Endodermal cell (in vitro differentiated cells): ENCODE data around the gene ABCD4. TPM values are rescaled to one million over a fixed set of nuclear protein-coding genes. Genes with fewer than 3 reads are reported as not detected.

Experiments
- DNase-seq: peaks from one replicate; pipeline ENCODE4 v3.0.0-alpha.2; 2017
- H3K27ac ChIP-seq: 2 replicates; pipeline ENCODE4 v1.5.1; 2013; ENCODE audit warnings: mild to moderate bottlenecking, low read depth, low read length, moderate library complexity
- H3K27me3 ChIP-seq: 2 replicates; pipeline ENCODE4 v1.6.1; 2013; ENCODE audit warnings: mild to moderate bottlenecking, low read length, moderate library complexity; ENCODE audit not compliant: insufficient read depth, control insufficient read depth, poor library complexity, severe bottlenecking
- H3K36me3 ChIP-seq: 2 replicates; pipeline ENCODE4 v1.7.0; 2013; ENCODE audit warnings: mild to moderate bottlenecking, low read length, moderate library complexity; ENCODE audit not compliant: control insufficient read depth, insufficient read depth
- H3K4me1 ChIP-seq: one replicate; pipeline ENCODE4 v1.7.0; 2013; ENCODE audit warnings: low read length; ENCODE audit not compliant: control insufficient read depth, insufficient read depth
- H3K4me3 ChIP-seq: 2 replicates; pipeline ENCODE4 v1.5.1; 2013; ENCODE audit warnings: mild to moderate bottlenecking, low read length, moderate library complexity
- H3K9ac ChIP-seq: 2 replicates; pipeline ENCODE4 v1.6.1; 2013; ENCODE audit warnings: mild to moderate bottlenecking, low read length, moderate library complexity; ENCODE audit not compliant: poor library complexity, severe bottlenecking; ENCODE audit errors: extremely low read depth
- H3K9me3 ChIP-seq: 2 replicates; pipeline ENCODE4 v1.6.1; 2013; ENCODE audit warnings: mild to moderate bottlenecking, low read length, moderate library complexity; ENCODE audit not compliant: control insufficient read depth
- H3K27ac Mint-ChIP-seq: 2 replicates; pipeline ENCODE4 v1.8.0; 2020; ENCODE audit warnings: mixed read lengths
- H3K27me3 Mint-ChIP-seq: 2 replicates; pipeline ENCODE4 v1.8.0; 2021; ENCODE audit warnings: mild to moderate bottlenecking, mixed read lengths; ENCODE audit not compliant: insufficient read depth
- H3K36me3 Mint-ChIP-seq: 2 replicates; pipeline ENCODE4 v1.8.0; 2020; ENCODE audit warnings: low read depth, mixed read lengths
- H3K4me1 Mint-ChIP-seq: 2 replicates; pipeline ENCODE4 v1.8.0; 2020; ENCODE audit warnings: mixed read lengths
- H3K4me3 Mint-ChIP-seq: 2 replicates; pipeline ENCODE4 v1.8.0; 2020; ENCODE audit warnings: mild to moderate bottlenecking, moderate library complexity, mixed read lengths
- H3K9me3 Mint-ChIP-seq: 2 replicates; pipeline ENCODE4 v1.8.0; 2020; ENCODE audit warnings: mild to moderate bottlenecking, mixed read lengths
- CTCF ChIP-seq: fragments of 200-600 bp; sonication (generic); conservative IDR thresholded peaks from 2 replicates; pipeline ENCODE4 v1.5.0; 2021; ENCODE audit warnings: antibody characterized with exemption, mild to moderate bottlenecking
- WGBS, 2 experiments: methylation state at CpG; one replicate each; pipeline versions ENCODE4 v1.1.5 to v1.1.7; 2013; ENCODE audit warnings: missing lambda C conversion rate in 2 of 2, mixed read lengths in 1 of 2; ENCODE audit not compliant: insufficient coverage in 1 of 2, insufficient read length in 1 of 2; 5-methylcytosine and 5-hydroxymethylcytosine counted together
- total RNA-seq, 2 donors: library from RNA; stranded (reverse); fragmentation: NEBNext Ultra II Directional in 1 of 2; extraction: Animal tissue kit (Norgen Biotek cat#: 25700) in 1 of 2; gene quantifications; 2 replicates in 1 of 2; 3 replicates in 1 of 2; pipeline ENCODE4 v1.2.1, GENCODE V29; 2021

ABCD4 gene
- total RNA-seq, 2 donors from 2014 or later, result 153 to 239 TPM

DNA sequence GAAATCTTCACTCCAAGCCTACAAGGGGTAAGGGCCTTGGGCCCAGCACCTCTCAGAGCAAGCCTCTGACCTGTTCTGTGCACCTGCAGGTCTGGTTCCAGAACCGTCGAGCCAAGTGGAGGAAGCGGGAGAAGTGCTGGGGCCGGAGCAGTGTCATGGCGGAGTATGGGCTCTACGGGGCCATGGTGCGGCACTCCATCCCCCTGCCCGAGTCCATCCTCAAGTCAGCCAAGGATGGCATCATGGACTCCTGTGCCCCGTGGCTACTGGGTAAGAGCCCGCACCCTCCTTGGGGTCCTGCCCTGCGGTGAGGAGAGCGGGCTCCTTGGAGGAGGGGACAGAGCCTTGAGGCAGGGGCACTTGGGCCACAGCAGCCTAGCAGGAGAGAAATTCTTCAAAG, 43.2 kb downstream of the ABCD4 start:
- H3K27me3 ChIP-seq, result peaks cover 32% of the 10 kb centered on the region
- H3K36me3 Mint-ChIP-seq, result no peaks in the 10 kb centered on the region
- H3K27ac Mint-ChIP-seq, result no peak overlapping the region
- no peak overlapping the region for H3K9ac ChIP-seq
- no peak for TF ChIP-seq CTCF
- no peaks in the 10 kb centered on the region for H3K4me1 Mint-ChIP-seq
- no peaks in the 10 kb centered on the region for H3K9me3 Mint-ChIP-seq
- H3K4me3 ChIP-seq, result no peak overlapping the region
- H3K4me1 ChIP-seq, result no peaks in the 10 kb centered on the region
- H3K4me3 Mint-ChIP-seq, result no peak overlapping the region
- DNase-seq, result peak; percentile 47
- H3K9me3 ChIP-seq, result no peaks in the 10 kb centered on the region
- 94 to 99% methylated on average over 11 to 12 of the region's 12 CpGs for WGBS, 2 experiments
- H3K27me3 Mint-ChIP-seq, result peaks cover 47% of the 10 kb centered on the region
- no peak overlapping the region for H3K27ac ChIP-seq
- H3K36me3 ChIP-seq, result no peaks in the 10 kb centered on the region

GRCh38 chr14:74258764-74259035, 44.0 kb downstream of the ABCD4 start:
- peak overlapping the region; percentile 83 for H3K4me3 ChIP-seq
- Mint-ChIP-seq H3K36me3 (no peaks in the 10 kb centered on the region), H3K4me1 (no peaks in the 10 kb centered on the region), H3K27ac (no peak overlapping the region), H3K27me3 (peaks cover 50% of the 10 kb centered on the region), H3K4me3 (peak overlapping the region; percentile 56), H3K9me3 (no peaks in the 10 kb centered on the region)
- WGBS, 2 experiments, result 76% methylated on average over 3 of the region's 3 CpGs; no CpG with 5 or more reads in 1 of the 2 experiments
- no peak overlapping the region for H3K9ac ChIP-seq
- no peaks in the 10 kb centered on the region for H3K4me1 ChIP-seq
- H3K36me3 ChIP-seq, result no peaks in the 10 kb centered on the region
- TF ChIP-seq CTCF, result no peak
- DNase-seq, result peak; percentile 52
- H3K27ac ChIP-seq, result no peak overlapping the region
- peaks cover 32% of the 10 kb centered on the region for H3K27me3 ChIP-seq
- H3K9me3 ChIP-seq, result no peaks in the 10 kb centered on the region

- Mint-ChIP-seq H3K4me3 (peak overlapping the region; percentile 56), H3K27me3 (peaks cover 55% of the 10 kb centered on the region), H3K27ac (no peak overlapping the region), H3K36me3 (no peaks in the 10 kb centered on the region), H3K4me1 (no peaks in the 10 kb centered on the region), H3K9me3 (no peaks in the 10 kb centered on the region)
- TF ChIP-seq CTCF, result no peak
- H3K36me3 ChIP-seq, result no peaks in the 10 kb centered on the region
- peaks cover 36% of the 10 kb centered on the region for H3K27me3 ChIP-seq
- WGBS, 2 experiments, result 7 to 12% methylated on average over 39 to 55 of the region's 56 CpGs
- no peak for DNase-seq
- H3K27ac ChIP-seq, result no peak overlapping the region
- no peaks in the 10 kb centered on the region for H3K4me1 ChIP-seq
- peak overlapping the region; percentile 83 for H3K4me3 ChIP-seq
- H3K9ac ChIP-seq, result peak overlapping the region; percentile 20
- H3K9me3 ChIP-seq, result no peaks in the 10 kb centered on the region
Measured at GRCh38 chr14:74257941-74258763, 44.6 kb downstream of the ABCD4 start.
